Transverse colon (tissue), 4 donors: ENCODE data around the gene C2orf80. TPM values are rescaled to one million over a fixed set of nuclear protein-coding genes. Genes with fewer than 3 reads are reported as not detected.

Experiments
- DNase-seq: peaks from one replicate; pipeline ENCODE4 v3.0.0-alpha.2; 2019
- H3K27ac ChIP-seq, 4 donors: fragments of 200-600 bp; sonication (generic); 2 replicates each; pipeline ENCODE4 v1.5.1; 2016 to 2018; ENCODE audit warnings: inconsistent platforms in 4 of 4
- H3K27me3 ChIP-seq: fragments of 200-600 bp; sonication (generic); 2 replicates; pipeline ENCODE4 v1.5.1; 2017; ENCODE audit warnings: inconsistent platforms
- H3K36me3 ChIP-seq, 4 donors: fragments of 200-600 bp; sonication (generic); 2 replicates each; pipeline ENCODE4 v1.5.1; 2017 to 2019; ENCODE audit warnings: inconsistent platforms in 4 of 4
- H3K4me1 ChIP-seq, 4 donors: fragments of 200-600 bp; sonication (generic); 2 replicates each; pipeline ENCODE4 v1.5.1; 2017 to 2020; ENCODE audit warnings: inconsistent platforms in 4 of 4
- H3K4me3 ChIP-seq, 4 donors: fragments of 200-600 bp; sonication (generic); 1 replicate in 1 of 4; 2 replicates in 3 of 4; pipeline versions ENCODE4 v1.5.1 to v1.6.1; 2017 to 2019; ENCODE audit warnings: inconsistent platforms in 4 of 4
- H3K9me3 ChIP-seq, 2 donors: fragments of 200-600 bp; sonication (generic); 2 replicates each; pipeline ENCODE4 v1.5.1; 2017 to 2019; ENCODE audit warnings: inconsistent platforms in 2 of 2
- CTCF ChIP-seq, 5 experiments: fragments of 200-600 bp in 3 of 5; fragments of 450-650 bp in 2 of 5; sonication (generic) in 3 of 5; IDR thresholded peaks; 1 replicate in 2 of 5; 2 replicates in 3 of 5; pipeline ENCODE4 v1.5.1; 2016 to 2017; ENCODE audit warnings: antibody characterized with exemption in 5 of 5, inconsistent platforms in 3 of 5, mild to moderate bottlenecking in 2 of 5, moderate library complexity in 1 of 5
- EP300 ChIP-seq: sonication (generic); formaldehyde crosslinking; IDR thresholded peaks from one replicate; pipeline ENCODE4 v1.6.1; 2017; ENCODE audit warnings: antibody characterized with exemption, low read depth
- POLR2A ChIP-seq: fragments of 450-650 bp; IDR thresholded peaks from one replicate; pipeline ENCODE4 v1.6.1; 2016; ENCODE audit warnings: antibody characterized with exemption, mild to moderate bottlenecking, moderate library complexity
- POLR2AphosphoS5 ChIP-seq, 3 donors: sonication (generic); formaldehyde crosslinking; IDR thresholded peaks; one replicate each; pipeline ENCODE4 v1.6.1; 2016; ENCODE audit warnings: antibody characterized with exemption in 3 of 3
- WGBS, 2 donors: methylation state at CpG; one replicate each; pipeline ENCODE4 v1.1.5; 2018; ENCODE audit warnings: low coverage in 1 of 2; 5-methylcytosine and 5-hydroxymethylcytosine counted together
- in situ Hi-C, 4 donors: fragments of 200-750 bp; cut with MboI; loops; one replicate each; pipeline versions ENCODE4 v1.15.0 to v1.15.1; 2017; ENCODE audit warnings: low sequenced_read_pairs in 3 of 4, low pct_ligation_motif_present in 1 of 4, low pct_unique_long_range_greater_than_20kb in 1 of 4
- intact Hi-C: fragments of 100-400 bp; cut with DNase I; formaldehyde crosslinking; loops from one replicate; pipeline ENCODE4 v1.15.1; 2023; ENCODE audit warnings: low total_unique reads
- total RNA-seq, 4 donors: library from RNA; depleted of rRNA; stranded (reverse); fragments of >200 nt; gene quantifications; one replicate each; pipeline ENCODE4 v1.1.0, GENCODE V29; 2016

C2orf80 gene
- total RNA-seq, 4 donors from 2014 or later = not detected

- no peaks in the 10 kb centered on the region for H3K27me3 ChIP-seq
- H3K27ac ChIP-seq = no peak overlapping the region
- DNase-seq = no peak
- H3K4me1 ChIP-seq = no peaks in the 10 kb centered on the region
- in situ Hi-C loops (loop anchor here in 1 of 4 donors (10.0 kb wide), 1 partner anchor 69 kb away; no protein-coding TSS in a partner anchor), intact Hi-C loops (no loop called here)
- TF ChIP-seq POLR2A (no peak), POLR2AphosphoS5 (IDR thresholded peaks at IDR 0.05) (no peak), CTCF (IDR thresholded peaks at IDR 0.05) (no peak), EP300 (no peak)
- H3K9me3 ChIP-seq = no peaks in the 10 kb centered on the region
- no peak overlapping the region for H3K4me3 ChIP-seq
- no peaks in the 10 kb centered on the region for H3K36me3 ChIP-seq
- WGBS, 2 donors = 50 to 79% methylated on average over 1 to 6 of the region's 6 CpGs
Measured at GRCh38 chr2:208175840-208176153, 14.0 kb downstream of the C2orf80 start.

- DNase-seq = peak; percentile 79
- TF ChIP-seq CTCF (IDR thresholded peaks at IDR 0.05) (peak; percentile 73 to 90 (median 80)), POLR2AphosphoS5 (IDR thresholded peaks at IDR 0.05) (no peak)
- Histone ChIP-seq H3K4me3 (no peak overlapping the region), H3K27ac (no peak overlapping the region), H3K36me3 (no peaks in the 10 kb centered on the region), H3K27me3 (no peaks in the 10 kb centered on the region), H3K4me1 (no peaks in the 10 kb centered on the region), H3K9me3 (no peaks in the 10 kb centered on the region)
- in situ Hi-C loops (loop anchor here in 1 of 4 donors (10.0 kb wide), 1 partner anchor 70 kb away; no protein-coding TSS in a partner anchor), intact Hi-C loops (no loop called here)
- 41 to 52% methylated on average over 10 to 21 of the region's 21 CpGs for WGBS, 2 donors
Measured at GRCh38 chr2:208175069-208175839, 14.6 kb downstream of the C2orf80 start.

- H3K27me3 ChIP-seq = no peaks in the 10 kb centered on the region
- WGBS, 2 donors = 87 to 90% methylated on average over 7 to 9 of the region's 9 CpGs
- in situ Hi-C loops = loop anchor here in 1 of 4 donors (10.0 kb wide), 1 partner anchor 71 kb away; no protein-coding TSS in a partner anchor
- no peak overlapping the region for H3K4me3 ChIP-seq
- no peak for TF ChIP-seq EP300
- no peak for TF ChIP-seq POLR2A
- TF ChIP-seq CTCF (IDR thresholded peaks at IDR 0.05) = no peak
- TF ChIP-seq POLR2AphosphoS5 (IDR thresholded peaks at IDR 0.05) = no peak
- H3K4me1 ChIP-seq = no peaks in the 10 kb centered on the region
- no peaks in the 10 kb centered on the region for H3K9me3 ChIP-seq
- intact Hi-C loops = no loop called here
- no peaks in the 10 kb centered on the region for H3K36me3 ChIP-seq
- DNase-seq = no peak
- H3K27ac ChIP-seq = no peak overlapping the region
Measured at GRCh38 chr2:208174144-208174543, 15.7 kb downstream of the C2orf80 start.

DNA sequence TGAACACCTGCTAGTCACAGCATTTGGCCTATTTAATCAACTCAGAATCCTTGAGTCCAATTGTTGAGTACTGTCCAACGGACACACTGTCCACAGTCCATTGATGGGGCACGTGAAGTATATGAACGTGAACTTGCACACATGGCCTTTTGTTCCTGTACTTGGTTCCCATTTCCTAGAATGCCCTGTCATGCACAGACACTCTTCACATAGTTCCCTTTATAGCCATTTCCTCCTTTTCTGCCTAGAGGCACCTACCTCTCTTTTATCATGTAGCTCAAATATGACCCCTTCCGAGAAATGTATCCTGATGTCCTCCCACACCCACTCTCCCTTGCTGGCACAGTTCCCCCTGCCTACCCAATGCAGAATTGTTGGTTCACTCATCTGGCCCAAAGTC lies 17.7 kb downstream of the C2orf80 start:
- Histone ChIP-seq H3K4me3 (no peak overlapping the region), H3K9me3 (no peaks in the 10 kb centered on the region), H3K27me3 (no peaks in the 10 kb centered on the region), H3K36me3 (no peaks in the 10 kb centered on the region), H3K27ac (no peak overlapping the region), H3K4me1 (no peaks in the 10 kb centered on the region)
- DNase-seq = no peak
- intact Hi-C loops (no loop called here), in situ Hi-C loops (loop anchor here in 1 of 4 donors (10.0 kb wide), 1 partner anchor 73 kb away; no protein-coding TSS in a partner anchor)
- 67 to 71% methylated on average over 4 of the region's 4 CpGs for WGBS, 2 donors
- TF ChIP-seq EP300 (no peak), CTCF (IDR thresholded peaks at IDR 0.05) (no peak), POLR2A (no peak), POLR2AphosphoS5 (IDR thresholded peaks at IDR 0.05) (no peak)
